Omental fat pad (tissue), 4 donors: ENCODE results near the gene APBA2. TPM values are rescaled to one million over a fixed set of nuclear protein-coding genes. Genes with fewer than 3 reads are reported as not detected.

ENCODE experiments used
- ATAC-seq: fragments of 150-250 bp; one replicate; pipeline ENCODE4 v1.9.1; 2016; ENCODE audit warnings: mild to moderate bottlenecking, moderate library complexity; ENCODE audit not compliant: low FRiP score
- DNase-seq: peaks from one replicate; pipeline ENCODE4 v3.0.0-alpha.2; 2019; ENCODE audit warnings: low spot score
- total RNA-seq, 4 donors: library from RNA; depleted of rRNA; stranded (reverse); fragments of >200 nt; gene quantifications; one replicate each; pipeline ENCODE4 v1.1.0, GENCODE V29; 2016
- TF ChIP-seq, protein P1 (sequence below), 3 donors: fragments of 450-650 bp; IDR thresholded peaks; one replicate each; pipeline ENCODE4 v1.5.1; 2016 to 2017; ENCODE audit warnings: antibody characterized with exemption in 3 of 3, mild to moderate bottlenecking in 3 of 3, moderate library complexity in 2 of 3

APBA2 gene
- total RNA-seq, 4 donors from 2014 or later = 0.93 to 4.3 (median 2.6) TPM

DNA sequence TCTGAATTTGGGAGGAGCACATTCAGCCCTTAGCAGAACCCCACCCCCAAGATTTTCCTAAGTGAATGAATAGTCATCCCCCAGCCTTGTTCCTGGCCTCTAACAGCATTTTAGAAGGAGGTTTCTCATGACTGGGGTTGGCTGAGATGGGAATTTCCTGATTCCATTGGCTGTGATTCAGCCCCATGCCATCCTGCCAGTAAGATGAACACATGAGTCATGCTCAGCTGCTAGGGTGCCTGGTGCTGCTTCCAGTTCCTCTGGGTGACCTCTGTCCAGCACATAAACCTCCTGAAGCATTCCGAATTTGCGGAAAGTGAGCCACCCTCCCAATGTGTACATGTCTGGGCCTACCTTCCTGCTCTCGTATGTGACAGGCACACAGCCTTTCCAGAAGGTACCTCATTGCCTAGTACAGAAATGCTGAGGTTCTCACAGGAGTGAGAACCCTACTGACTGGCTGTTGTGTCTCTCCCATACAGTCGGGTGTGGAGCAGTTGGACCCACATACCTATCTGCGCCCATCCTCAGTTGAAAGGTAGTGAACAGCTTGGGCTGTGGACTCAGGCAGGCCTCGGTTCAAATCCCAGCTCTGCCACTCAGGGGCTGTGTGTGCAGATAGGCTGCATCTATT lies 91.7 kb downstream of the APBA2 start:
- ATAC-seq = peak; percentile 84
- DNase-seq = no peak
- TF ChIP-seq, protein P1, sequence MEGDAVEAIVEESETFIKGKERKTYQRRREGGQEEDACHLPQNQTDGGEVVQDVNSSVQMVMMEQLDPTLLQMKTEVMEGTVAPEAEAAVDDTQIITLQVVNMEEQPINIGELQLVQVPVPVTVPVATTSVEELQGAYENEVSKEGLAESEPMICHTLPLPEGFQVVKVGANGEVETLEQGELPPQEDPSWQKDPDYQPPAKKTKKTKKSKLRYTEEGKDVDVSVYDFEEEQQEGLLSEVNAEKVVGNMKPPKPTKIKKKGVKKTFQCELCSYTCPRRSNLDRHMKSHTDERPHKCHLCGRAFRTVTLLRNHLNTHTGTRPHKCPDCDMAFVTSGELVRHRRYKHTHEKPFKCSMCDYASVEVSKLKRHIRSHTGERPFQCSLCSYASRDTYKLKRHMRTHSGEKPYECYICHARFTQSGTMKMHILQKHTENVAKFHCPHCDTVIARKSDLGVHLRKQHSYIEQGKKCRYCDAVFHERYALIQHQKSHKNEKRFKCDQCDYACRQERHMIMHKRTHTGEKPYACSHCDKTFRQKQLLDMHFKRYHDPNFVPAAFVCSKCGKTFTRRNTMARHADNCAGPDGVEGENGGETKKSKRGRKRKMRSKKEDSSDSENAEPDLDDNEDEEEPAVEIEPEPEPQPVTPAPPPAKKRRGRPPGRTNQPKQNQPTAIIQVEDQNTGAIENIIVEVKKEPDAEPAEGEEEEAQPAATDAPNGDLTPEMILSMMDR (IDR thresholded peaks at IDR 0.05) = no peak

DNA sequence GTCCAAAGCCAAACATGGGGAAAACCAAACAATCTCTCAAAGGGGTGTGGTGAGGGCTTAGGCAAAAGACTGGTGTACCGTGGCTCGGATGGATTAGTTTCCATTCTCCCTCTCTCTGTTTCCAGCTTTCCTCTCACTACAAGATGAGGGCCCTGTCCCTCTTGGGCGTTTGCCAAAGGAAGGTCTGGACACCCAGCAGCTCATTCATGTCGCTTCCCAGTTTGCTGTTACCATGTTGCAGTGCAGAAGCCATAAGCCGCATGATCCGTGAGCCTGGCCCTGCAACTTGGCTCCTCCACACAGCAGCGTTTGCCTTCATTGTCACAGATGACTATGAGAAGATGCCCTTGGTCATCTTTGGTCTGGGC lies 92.2 kb downstream of the APBA2 start:
- DNase-seq = no peak
- TF ChIP-seq, protein P1 (IDR thresholded peaks at IDR 0.05) = no peak
- ATAC-seq = no peak

DNA sequence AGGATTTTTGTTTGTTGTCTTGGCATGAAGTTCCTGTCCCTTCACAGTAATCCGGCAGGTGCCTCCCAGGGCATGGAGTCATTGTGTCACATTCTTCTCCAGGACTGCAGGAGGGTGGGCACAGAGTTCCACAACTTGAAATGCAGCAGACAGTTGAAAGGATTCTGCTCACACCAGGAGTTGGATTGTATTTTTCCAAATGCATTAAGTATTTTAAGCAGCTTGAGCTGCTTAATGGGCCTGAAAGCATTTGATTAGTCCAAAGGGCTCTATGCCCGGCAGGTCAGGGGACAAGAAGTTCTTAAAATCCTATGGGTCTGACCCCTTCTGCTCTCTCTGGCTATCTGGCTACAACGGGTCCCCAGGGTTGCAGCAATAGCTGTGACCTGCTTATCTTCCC lies 92.9 kb downstream of the APBA2 start:
- ATAC-seq = no peak
- TF ChIP-seq, protein P1 (IDR thresholded peaks at IDR 0.05) = no peak
- DNase-seq = no peak

DNA sequence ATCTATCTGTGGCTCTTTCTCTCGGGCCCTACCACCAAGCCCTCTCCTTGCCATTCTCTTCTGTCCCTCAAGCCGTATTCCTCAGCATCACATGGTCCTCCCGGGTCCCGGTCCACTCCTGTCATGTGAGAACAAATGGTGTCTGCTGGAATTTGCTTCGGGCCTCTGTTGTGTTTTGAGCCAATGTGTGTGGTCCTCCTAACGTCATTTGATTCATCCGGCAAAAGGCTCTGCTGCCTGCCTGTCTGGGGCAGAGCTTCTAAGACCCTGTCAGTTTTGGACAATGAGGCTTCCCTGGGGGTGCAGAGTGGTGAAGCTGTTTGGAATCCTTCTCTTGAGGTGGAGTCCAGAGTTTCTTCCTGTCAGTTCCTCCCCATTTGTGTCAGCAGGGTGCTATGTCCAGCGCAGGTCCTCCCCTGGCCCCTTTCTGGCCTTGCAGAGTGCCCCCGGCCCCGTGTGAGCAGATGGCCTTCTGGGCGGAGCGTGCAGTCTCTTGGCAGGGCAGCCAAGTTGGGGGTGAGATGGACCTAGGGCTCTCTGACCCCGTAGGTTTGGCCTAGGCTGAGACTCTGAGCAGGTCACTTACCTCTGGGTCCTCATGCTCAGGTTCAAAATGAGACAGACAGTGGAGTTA lies 93.6 kb downstream of the APBA2 start:
- TF ChIP-seq, protein P1 (IDR thresholded peaks at IDR 0.05) = no peak
- no peak for ATAC-seq
- no peak for DNase-seq

DNA sequence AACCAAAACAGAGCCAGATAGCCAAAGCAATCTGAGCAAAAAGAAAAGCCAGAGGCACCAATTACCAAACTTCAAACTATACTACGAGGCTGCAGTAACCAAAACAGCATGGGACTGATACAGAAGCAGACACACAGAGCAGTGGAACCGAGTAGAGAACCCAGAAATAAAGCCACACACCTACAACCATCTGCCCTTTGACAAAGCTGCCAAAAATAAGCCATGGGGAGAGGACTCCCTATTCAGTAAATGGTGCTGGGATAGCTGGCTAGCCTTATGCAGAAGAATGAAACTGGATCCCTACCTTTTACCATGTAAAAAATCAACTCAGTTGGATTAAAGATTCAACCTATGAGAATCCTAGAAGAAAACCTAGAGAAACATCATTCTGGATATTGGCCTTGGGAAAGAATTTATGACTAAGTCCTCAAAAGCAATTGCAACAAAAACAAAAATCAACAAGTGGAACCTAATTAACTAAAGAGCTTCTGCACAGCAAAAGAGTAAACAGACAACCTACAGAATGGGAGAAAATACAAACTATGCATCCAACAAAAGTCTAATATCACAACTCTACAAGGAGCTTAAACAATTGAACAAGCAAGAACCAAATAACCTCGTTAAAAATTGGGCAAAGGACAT lies 95.1 kb downstream of the APBA2 start:
- TF ChIP-seq, protein P1 (IDR thresholded peaks at IDR 0.05) = no peak
- DNase-seq (no peak), ATAC-seq (no peak)

DNA sequence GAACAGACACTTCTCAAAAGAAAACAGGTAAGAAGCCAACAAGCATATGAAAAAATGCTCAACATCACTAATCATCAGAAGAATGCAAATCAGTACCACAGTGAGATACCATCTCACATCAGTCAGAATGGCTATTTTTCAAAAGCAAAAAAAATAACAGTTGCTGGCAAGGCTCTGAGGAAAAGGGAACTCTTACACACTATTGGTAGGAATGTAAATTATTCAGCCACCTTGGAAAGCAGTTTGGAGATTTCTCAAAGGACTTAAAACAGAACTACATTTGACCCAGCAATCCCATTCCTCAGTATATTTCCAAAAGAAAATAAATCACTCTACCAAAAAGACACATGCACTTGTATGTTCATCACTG lies 95.6 kb downstream of the APBA2 start:
- ATAC-seq (no peak), DNase-seq (no peak)
- TF ChIP-seq, protein P1 (IDR thresholded peaks at IDR 0.05) = no peak

DNA sequence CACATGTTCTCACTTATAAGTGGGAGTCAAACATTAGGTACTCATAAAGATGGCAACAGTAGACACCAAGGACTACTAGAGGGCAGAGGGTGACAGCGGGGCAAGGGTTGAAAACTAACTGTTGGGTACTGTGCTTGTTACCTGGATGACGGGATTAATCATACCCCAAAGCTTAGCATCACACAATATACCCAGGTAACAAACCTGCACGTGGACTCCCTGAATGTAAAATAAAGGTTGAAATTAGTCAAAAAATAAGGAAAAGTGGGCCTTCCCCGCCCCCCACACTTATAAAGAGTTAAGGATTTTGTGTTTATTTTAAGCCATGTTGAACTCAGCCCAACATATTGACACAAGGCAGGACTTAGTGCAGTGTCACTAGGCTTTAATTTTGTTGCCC lies 96.1 kb downstream of the APBA2 start:
- no peak for DNase-seq
- TF ChIP-seq, protein P1 (IDR thresholded peaks at IDR 0.05) = no peak
- no peak for ATAC-seq
